Glomerular visceral epithelial cell (primary cell): ENCODE data around the gene FOCAD.
"Not testable (repeated sequence)": the region's sequence is repeated elsewhere in the genome, so short reads cannot be mapped to it uniquely, and the experiment has no call there.

Source experiments
- DNase-seq: peaks from one replicate; pipeline ENCODE4 v3.0.0-alpha.2; 2016; ENCODE audit errors: extremely low spot score

The FOCAD gene

DNA sequence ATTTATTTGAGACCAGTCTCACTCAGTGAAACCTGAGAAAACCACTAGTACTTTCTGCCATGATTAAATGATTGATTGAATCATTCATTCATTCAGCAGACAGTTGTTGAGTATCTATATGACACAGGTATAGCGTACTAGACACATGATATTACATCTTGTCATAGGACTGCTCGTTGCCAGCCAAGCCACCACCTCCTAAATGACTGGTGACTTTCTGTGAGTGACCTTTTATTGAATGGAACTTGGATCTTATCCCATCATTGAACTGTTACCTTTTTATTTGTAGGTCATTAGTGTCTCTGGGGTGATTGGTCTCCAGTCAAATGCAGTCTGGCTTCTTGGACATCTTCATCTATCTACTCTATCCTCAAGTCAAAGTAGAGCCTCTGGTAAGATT lies 266.6 kb downstream of the FOCAD start:
- DNase-seq = no peak

DNA sequence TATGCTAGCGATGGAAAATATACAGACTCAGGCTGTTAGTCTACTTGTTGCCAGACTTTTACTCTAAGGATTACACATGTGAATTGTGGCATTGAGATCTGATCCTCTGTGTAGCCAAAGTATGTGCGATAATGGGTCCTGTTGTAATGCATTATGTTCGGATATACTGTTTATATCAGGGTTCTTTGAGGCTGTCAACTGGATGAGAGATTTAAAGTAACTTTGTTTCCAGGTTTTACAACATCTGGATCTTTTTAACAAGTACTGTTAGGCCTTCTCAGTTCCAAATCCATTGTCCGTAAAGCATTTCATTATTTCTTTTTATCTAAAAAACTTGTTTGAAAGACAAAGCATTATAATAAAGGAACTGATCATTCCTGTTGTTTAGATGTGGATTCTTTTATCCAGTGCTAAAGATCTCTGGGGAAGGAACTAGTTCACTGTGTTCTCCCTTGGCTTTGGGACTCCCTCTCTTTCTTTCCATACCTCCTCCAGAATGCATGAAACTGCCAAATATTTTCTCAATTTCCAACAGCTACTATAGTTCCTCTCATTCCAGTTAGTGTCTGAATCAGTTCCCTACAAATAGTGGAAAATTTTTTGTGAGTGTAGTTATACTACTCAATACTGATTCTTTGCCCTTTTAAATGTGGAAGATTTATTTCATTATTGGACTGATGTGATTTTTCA lies 278.6 kb downstream of the FOCAD start:
- DNase-seq = no peak

DNA sequence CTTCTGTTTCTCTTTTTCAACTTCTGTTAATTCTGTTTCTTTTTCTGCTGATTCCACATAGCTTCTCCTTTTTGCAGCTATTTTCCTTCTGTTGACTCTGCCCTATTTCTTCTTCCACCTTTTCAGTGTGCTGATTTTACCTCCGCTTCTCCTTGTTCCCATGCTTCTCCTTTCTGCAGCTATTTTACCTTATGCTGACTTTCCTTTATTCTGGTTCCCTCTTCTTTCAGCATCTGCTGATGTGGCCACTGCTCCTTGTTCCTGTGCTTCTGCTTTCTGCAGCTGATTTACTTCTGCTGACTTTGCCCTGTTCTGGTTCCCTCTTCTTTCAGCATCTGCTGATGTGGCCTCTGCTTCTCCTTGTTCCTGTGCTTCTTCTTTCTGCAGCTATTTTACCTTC lies 288.6 kb downstream of the FOCAD start:
- no peak for DNase-seq

DNA sequence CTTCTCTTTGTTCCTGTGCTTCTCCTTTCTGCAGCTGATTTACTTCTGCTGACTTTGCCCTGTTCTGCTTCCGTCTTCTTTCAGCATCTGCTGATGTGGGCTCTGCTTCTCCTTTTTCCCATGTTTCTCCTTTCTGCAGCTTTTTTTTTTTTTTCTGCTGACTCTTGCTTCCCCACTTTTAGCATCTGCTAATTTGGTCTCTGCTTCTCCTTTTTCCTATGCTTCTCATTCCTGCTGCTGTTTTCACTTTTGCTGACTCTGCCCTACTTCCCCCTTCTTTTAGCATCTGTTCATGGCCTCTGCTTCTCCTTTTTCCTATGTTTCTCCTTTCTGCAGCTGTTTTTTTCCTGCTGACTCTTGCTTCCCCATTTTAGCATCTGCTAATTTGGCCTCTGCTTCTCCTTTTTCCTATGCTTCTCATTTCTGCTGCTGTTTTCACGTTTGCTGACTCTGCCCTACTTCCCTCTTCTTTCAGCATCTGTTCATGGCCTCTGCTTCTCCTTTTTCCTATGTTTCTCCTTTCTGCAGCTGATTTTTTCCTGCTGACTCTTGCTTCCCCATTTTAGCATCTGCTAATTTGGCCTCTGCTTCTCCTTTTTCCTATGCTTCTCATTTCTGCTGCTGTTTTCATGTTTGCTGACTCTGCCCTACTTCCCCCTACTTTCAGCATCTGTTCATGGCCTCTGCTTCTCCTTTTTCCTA lies 289.3 kb downstream of the FOCAD start:
- DNase-seq = not testable (repeated sequence)

DNA sequence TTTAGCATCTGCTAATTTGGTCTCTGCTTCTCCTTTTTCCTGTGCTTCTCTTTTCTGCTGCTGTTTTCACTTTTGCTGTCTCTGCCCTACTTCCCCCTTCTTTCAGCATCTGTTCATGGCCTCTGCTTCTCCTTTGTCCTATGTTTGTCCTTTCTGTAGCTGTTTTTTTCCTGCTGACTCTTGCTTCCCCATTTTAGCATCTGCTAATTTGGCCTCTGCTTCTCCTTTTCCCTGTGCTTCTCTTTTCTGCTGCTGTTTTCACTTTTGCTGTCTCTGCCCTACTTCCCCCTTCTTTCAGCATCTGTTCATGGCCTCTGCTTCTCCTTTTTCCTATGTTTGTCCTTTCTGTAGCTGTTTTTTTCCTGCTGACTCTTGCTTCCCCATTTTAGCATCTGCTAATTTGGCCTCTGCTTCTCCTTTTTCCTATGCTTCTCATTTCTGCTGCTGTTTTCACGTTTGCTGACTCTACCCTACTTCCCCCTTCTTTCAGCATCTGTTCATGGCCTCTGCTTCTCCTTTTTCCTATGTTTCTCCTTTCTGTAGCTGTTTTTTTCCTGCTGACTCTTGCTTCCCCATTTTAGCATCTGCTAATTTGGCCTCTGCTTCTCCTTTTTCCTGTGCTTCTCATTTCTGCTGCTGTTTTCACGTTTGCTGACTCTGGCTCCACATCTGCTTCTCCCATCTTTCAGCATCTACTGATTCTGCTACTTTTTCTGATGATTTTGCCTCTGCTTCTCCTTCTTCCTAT lies 290.3 kb downstream of the FOCAD start:
- not testable (repeated sequence) for DNase-seq

DNA sequence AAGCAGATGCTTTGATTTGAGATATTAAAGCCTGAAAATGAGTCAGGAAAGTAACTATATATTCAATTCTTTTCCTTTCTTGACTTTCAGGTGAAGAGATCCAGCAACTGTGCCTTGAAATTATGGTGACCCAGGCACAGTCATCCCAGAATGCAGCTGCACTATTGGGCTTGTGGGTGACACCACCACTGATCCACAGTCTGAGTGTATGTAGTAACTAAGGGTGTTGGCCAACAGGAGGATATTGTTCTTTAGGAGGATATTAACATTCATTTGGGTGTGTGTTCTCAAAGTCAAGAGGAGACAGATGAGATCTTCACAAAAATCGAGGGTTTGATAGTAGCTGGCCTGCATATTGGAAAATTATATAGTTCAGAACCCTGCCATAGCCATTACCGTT lies 294.2 kb downstream of the FOCAD start:
- no peak for DNase-seq

DNA sequence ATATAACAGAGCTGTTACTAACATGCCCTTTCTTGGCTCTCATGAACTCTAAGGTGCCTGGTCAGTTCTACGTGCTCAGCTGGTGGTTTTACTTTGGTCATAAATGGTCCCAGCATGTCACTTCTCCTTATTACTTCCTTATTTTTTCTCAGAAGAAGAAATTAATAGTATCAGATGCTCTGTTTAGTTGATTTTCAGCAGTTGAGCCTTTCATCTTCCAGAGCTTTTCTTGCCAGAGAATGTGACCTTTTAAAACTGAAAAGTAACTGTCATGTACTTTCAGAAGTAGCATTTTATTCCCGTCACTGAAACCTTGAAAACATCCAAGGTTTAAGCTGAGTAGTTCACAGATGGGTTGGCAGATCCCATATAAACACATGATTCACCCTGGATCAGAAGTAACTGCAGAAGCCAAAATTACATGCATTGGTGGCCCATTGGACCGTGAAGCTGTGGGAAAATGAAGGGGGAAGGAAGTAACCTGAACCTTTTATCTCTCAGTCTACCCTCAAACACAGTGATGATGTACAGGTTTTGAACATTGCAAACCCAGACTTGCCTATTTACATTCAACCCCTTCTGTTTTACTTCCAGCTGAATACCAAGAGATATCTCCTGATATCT lies 296.9 kb downstream of the FOCAD start:
- peak; percentile 82 for DNase-seq

DNA sequence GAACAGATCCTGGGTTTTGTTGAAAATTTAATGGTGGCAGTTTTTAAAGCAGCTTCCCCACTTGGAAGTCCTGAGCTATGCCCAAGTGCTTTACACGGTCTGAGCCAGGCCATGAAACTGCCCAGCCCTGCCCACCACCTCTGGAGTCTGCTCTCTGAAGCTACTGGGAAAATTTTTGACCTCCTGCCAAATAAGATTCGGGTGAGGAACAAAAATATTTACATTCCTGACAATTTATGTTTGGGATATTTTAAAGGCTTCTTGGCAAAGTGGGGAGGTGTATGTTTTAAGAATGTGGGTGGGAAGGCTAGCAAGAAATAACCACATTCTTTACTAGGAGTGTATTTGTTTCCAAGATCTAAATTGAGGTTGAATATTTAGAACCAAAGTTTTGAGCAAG lies 297.4 kb downstream of the FOCAD start:
- DNase-seq = peak; percentile 71

DNA sequence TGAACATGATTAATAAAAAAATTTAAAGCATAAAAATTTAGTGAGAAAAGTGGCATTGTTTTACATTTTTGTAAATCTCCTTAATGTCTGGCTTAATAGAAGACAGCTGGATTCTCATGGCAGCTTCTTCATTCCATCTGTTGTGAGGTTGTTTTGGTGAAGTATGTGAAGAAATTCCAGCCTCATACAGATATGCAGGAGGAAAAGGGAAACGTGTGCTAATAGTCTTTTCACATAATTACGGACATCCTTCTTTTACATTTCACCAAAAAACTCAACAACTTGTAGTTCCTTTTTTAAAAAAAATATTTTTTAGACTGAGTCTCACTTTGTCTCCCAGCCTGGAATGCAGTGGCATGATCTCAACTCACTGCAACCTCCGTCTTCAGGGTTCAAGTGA lies 300.4 kb downstream of the FOCAD start:
- DNase-seq = no peak

DNA sequence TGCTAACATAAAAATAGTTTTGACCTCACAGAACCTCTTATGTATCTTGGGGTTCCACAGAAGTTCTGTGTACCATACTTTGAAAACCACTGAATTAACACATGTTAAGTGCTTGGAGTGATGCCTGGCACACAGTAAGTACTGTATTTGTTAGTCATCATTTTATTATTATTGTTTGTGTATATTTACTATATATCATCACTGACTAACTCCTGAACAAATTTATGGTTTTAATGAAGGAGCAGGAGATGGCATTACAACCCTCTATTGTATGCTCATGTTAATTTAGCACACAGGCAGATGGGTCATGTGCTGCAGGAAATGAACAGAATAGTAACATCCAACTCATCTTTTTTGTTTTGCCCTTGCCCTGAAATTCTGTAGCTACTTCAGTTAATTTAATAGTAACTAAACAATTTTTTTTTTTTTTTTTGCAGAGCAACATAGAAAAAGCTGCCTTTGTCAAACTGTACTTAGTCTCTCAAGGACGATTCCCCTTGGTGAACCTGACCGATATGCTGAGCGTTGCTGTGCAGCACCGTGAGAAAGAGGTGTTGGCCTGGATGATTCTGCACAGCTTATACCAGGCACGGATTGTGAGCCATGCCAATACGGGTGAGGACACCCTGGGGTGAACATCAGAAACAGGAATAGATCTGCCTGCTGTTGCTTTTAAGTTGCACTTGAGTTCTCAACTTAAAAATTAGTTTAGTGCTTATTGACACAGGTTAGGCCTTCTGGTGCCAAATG lies 302.0 kb downstream of the FOCAD start:
- DNase-seq = no peak

DNA sequence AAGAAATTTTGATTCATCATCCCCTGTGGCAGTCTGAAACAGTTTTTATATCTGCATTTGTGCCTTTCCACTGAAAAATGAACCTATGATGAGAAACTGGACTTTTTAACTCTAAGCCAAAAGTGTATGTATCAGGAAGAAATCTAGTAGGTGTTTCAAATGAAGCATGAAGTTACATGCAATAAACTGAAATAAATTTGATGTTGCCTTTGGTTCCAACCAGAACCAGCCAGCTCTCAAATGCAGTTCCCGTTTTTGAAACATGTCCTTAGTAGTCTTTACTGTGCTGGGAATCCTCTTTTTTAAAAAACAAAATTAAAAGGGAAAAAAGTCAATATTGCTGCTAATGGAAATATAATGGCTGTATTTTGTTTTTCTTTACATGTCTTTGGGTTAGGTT lies 303.5 kb downstream of the FOCAD start:
- DNase-seq = no peak

DNA sequence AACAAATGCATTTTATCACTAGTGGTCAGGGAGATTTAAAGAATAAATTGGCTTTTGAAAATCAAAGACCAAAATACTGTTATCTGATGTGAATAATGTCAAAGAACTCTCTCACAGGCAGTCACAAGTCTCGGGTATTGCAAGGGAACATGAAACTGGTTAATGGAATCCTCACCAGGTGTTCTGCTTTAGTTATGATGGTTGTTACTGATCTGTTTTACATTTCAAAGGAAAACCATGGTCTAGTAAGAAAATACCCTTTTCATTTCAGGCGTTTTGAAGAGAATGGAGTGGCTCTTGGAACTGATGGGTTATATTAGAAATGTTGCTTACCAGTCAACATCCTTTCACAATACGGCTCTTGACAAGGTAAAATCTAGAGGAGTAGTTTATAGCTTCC lies 304.0 kb downstream of the FOCAD start:
- DNase-seq = no peak

DNA sequence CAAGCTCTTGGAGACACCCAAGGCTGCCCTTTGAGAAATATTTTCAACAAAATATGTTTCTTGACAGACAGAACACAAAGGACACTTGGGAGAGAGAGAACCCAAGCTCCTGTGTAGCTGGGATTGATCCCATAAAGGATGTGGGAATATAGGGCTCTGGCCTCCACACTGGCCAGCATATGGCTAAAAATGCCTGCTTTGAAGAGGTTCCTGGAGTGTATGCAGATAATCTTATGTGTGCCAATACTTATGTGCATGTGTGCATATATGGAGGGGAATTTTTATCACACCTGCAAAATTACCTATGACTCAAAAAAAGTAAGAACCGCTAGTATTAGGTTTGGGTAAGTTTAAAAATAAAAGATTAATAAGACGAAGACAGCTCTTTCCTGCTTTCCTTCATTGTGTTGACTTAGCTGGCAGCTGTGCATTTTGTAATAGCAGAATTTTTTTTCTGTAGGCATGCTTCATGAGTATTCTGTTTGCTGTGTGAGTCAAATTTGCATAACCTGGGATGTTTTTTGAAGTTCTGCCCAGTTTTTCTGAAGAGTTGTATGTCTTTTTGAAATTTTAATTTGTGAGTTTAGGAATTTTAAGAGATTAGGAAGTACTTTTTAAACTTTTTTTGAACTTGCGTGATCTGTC lies 304.7 kb downstream of the FOCAD start:
- DNase-seq = no peak

DNA sequence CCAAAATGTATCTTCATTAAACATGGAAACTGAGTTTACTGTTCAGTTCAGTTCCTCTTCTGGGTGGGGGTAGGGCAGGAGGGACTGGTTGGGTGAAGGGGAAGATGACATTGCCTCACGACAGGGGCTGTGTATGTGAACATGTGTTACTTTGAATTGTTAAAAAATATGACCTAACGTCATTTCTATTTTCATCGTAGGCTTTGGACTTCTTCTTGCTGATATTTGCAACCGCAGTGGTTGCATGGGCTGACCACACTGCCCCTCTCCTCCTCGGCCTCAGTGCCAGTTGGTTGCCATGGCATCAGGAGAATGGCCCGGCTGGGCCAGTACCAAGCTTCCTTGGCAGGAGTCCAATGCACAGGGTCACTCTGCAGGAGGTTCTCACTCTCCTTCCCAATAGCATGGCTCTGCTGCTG lies 305.9 kb downstream of the FOCAD start:
- no peak for DNase-seq

DNA sequence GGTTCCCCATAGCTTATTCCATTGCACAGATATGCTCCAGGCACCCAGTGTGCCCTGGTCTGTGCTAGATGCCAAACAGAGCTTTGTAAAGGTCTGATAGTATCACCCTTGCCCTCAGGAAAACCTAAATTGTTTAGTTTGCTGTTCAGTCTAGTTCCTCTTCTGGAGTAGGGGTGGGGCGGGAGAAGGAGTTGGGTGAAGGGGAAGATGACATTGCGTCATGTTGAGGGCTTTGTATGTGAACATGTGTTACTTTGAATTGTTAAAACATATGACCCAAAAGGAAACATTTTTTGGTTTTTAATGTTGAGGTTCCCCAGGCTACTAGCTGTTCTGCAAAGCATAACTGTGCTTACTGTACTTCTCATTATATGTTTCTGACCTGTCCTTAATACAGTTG lies 306.8 kb downstream of the FOCAD start:
- DNase-seq = no peak

DNA sequence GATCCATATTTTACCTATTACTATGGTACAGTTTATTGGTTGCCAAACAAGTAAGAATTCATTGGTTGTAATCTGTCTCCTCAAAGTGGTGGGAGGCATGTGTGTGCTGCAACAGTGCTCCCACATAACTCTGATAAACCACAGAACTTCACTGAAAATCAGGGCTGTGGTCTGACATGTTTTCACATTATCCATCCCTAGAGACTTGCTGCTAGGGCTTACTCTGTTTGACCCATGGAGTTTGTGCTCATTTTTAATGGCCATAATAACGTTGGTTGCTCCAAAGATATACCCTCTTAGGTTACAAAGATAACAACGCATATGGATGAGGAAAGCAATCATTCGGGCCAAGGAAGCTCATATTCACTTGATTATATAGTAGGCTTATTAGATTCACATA lies 310.4 kb downstream of the FOCAD start:
- DNase-seq = no peak

DNA sequence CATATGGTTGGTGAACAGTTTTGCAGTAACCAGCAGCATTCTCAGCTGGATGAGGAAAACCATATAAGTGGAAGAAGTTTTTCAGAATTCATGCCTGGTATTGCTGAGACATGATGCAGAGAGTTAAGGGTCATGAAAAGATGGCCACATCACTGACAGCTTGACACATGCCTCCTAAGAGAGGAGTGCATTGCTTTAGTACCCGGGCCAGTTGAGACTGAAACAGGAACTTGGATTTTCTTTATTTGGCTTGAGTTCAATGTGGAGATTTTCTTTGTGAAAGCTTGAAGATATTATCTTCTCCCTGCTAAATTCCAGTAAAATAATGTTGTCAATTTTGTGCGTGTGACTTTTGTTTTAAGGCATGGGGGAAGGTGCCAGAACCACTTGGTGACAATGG lies 311.6 kb downstream of the FOCAD start:
- DNase-seq = no peak

DNA sequence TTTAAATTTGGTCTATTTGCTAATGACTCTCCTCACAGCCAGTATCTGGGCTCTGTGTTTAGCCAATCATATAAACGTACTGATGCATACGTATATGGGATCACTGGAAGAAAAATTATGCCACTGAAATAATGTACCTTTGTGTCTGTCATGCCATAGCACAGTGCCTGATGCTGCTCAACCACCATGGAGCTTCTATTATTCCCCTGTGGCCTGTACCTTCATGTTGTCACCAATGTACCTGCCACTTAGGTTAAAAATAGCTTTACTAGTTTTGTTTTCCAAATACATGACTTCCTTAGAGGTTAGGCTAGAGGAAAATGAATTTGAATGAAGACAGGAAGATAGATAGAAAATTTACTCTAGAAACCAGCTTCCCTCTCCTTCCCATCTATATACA lies 312.8 kb downstream of the FOCAD start:
- no peak for DNase-seq

DNA sequence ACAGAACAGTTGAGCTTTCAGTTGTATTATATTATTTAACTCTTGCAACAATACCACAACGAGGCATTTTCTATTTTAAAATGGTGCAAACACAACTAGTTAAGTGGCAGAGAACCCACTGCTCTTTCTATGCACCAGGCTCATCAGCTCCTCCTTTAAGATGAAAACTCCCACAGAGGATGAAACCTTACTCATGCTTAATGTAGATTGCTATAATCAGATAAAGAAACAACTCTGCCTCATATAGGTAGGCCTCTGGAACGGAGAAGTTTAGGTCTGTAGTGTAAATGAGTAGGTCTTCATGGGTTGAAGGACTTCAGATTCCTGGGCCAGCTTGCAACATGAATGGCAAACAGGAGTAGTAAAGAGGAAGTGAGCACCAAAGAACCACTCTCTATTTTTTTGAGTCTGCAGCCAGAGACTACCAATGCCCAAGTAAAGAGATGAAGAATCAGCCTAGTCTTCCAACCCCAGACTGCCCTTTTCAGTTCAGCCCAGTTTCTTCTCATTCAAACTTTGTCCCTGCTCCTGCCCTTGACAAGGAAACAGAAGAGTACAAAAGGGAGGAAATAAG lies 313.5 kb downstream of the FOCAD start:
- DNase-seq = no peak

DNA sequence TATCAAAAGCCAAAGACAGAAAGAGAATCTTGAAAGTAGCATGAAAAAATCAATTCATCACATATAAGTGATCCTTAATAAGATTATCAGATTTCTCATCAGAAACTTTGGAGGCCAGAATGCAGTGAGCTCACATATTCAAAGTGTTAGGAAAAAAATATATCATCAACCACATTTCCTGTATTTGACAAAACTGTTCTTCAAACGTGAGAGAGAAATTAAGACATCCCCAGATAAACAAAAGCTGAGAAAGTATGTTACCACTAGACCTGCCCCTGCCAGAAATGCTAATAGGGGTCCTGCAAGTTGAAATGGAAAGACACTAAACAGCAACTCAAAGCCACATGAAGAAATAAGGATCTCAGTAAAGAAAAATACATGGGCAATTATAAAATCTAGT lies 317.5 kb downstream of the FOCAD start:
- no peak for DNase-seq

DNA sequence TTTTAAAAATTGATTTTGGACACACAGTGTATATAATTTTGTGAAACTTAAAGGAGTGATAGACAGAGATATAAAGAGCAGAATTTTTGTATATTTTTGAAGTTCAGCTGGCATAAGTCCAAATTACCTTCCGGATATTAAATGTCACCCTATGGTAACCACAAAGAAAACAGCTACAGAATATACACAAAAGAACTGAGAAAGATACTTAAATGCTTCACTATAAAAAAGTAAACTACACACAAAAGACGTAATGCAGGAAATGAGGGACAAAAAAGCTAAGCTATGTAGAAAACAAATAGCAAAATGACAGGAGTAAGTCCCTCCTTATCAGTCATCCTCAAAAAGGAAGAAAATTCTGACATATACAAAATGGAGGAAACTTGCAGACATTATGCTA lies 318.0 kb downstream of the FOCAD start:
- DNase-seq = no peak
